Kidney capillary endothelial cell (primary cell): ENCODE data around the gene NTNG1.

Source experiments
- DNase-seq: peaks from one replicate; pipeline ENCODE4 v3.0.0-alpha.2; 2018; ENCODE audit warnings: low spot score

Gene NTNG1

DNA sequence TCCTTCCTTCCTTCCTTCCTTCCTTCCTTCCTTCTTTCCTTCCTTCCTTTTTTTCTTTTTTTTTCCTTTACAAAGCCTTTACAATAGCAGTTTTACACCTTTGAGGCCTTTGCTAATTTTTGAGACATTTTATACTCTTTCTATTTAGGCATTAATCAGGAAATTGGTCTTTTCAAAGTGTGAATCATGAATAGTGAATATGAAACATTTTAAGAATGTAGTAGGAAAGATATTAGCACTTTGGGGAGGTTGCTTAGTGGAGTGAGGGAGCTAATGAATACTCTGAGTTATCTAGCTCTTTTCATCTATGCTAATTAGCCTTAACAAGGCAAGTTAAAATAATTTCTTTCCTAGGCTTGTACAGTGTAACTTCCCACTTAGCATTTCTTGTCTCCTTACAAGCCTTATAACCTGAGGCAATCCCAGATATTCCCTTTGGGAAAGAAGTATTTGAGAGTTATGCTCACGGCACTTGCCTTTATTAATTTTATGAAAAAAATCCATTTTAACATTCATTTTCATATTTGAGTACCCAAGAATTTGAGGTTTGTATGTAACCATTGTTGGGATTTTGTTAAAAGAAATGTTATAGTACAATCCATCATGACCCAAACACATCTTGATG is 122.6 kb downstream of the NTNG1 start:
- no peak for DNase-seq

DNA sequence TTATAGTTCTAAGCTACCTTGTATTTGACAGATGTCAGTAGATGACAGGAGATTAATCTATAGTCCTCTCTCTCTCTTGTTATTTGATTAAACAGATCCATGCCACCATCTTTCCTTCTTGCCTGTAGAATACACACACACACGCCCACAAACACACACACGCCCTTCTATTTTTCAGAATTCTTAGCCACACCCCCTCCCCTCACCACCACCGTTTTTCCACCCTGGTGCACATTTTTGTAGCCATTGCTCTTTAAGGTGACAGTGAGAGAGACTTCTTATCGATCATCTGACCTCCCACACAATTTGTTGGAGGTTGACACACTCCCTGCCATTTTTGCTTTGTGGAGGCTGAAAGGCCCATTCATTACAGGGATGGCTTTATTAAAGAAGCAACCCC is 123.2 kb downstream of the NTNG1 start:
- no peak for DNase-seq

DNA sequence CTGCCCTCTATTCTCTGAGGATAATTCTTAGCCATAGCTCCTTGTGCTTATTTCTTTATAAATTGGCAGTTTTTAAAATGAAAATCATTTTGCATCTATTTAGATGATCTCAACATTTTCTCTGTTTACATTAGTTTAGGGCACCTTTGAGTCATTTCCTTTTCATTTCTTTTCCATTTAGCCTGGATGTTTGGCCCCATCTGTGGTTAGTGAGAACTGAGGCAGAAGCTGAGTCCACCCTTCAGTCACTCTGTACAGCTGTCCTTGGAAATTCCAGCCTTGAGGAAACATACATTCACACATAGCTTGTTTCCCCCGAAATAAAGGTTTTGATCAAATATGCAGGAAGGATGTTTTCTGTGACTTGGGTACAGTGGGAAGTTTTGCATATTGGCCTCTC is 123.7 kb downstream of the NTNG1 start:
- DNase-seq: no peak

DNA sequence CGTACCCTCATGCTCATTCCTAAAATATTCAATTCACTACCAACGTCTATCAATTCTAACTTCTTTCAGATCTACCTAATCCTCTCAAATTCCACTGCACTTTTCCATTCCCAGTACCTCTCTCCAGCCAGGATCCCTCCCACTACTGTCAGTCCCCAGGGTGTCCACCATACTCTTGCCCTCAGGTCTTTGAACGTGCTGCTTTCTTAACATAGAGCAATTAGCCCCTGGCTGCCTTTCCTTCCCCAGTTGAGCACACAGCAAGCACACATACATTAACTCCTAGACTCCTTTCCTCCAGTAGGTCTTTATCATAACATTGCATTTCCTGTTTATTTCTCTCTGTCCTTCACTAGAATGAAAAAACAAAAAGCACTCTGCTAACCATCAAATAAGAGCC is 126.7 kb downstream of the NTNG1 start:
- no peak for DNase-seq

DNA sequence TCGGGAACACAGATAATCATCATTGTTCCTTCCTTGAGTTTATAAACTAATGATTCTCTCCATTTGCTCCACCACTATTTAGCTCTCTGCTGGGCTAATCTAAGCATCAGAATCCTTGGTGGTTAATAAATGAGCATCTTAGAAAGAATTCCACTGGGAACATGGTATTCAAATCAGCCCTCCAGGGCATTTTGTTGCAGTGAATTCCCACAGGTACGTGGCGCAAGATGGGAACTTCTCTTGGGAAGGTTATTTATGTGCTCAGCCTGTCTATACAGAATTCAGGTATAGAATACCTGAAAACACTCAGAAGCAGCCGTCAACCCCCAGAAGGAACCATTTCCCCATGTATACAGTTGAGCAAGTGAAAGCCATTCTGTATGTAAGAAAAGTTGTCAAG is 131.5 kb downstream of the NTNG1 start:
- DNase-seq: no peak

DNA sequence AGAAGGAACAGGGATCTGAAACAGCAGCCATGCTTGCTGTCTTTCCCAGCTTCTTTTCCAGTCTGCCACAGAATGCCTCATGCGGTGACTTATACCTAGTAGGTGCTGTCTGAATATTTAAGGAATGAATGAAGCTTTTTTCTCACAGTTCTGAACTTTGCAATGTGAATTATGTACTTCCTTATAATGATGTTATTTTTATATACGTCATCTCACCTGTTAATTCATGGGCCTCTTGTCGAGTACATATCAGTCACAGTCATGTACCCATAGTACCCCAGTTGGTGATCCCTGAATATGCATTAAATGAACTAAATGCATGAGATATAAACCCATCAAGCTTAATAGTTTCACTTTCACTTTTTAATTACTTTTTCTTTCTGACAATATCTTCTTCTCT is 132.7 kb downstream of the NTNG1 start:
- no peak for DNase-seq

DNA sequence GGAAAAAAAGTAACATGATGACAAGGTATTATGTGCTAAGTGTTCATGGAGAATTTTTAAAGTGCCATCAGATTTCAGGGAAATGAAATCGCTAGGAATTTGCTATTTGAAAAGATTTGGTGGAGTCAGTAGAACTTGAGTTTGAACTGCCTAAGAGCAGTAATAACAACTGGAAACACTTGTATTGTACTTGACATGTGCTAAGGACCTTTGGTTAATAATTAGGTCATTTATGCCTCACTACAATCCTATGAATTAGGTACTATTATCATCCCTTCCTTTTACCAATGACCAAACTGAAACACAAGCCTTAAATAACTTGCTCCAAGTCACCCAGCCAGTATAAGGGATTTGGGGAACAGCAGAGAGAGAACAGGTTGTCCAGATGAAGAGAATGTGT is 133.4 kb downstream of the NTNG1 start:
- DNase-seq: no peak

DNA sequence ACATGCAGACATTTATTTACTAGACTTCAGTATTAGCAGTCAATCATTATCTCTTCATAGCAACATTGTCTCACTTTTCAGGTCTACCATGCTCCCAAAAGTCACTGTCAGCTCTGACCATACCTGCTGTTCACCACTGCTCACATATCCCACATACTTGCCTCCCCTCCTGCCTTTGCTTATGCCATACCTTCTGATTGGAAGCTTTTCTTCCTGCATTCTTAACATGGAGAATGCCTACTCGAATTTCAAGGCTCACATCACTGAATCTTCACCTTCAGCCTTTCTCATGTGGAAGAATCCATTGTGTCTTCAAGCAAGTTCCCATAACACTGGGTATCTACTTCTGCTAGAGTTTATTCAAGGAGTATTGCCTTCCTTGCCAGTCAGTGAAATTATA is 135.4 kb downstream of the NTNG1 start:
- DNase-seq: no peak

DNA sequence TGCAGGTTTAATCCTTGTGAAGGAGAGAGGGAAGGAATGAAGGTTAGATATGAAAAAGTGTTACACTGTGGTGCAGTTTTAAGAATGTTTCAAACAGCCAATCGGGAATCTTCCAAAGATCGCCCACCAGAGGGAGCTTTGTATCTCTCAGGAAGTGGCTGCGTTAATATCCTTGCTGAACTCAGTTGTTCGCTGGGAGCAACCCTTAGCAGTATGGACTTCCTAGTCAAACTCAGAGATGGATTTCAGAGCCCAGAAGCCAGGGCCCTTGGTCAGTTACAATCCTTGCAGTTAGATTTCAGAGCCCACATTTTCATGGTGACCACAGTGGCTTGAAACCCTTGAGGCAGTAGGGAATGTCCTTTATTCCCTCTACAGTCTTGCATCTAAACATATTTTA is 136.2 kb downstream of the NTNG1 start:
- DNase-seq: peak; percentile 60

DNA sequence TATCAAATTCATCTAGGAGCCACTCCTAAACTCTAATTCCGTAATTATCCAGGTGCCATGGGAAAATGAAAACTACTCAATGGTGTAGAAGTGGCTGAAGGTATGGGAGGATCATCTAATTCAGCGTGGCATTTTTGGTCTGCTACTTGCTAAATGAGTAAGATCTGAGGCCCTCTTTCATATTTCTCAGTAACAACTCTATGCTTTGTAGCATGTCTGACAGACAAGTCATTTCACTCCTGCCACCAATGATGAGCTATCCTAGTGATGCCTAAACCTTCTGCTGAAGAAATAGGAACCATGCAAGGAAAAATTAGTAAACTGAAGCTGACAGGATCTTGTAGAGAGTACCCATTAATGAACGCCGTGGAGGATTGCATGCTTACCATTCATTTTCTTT is 145.3 kb downstream of the NTNG1 start:
- DNase-seq: no peak

DNA sequence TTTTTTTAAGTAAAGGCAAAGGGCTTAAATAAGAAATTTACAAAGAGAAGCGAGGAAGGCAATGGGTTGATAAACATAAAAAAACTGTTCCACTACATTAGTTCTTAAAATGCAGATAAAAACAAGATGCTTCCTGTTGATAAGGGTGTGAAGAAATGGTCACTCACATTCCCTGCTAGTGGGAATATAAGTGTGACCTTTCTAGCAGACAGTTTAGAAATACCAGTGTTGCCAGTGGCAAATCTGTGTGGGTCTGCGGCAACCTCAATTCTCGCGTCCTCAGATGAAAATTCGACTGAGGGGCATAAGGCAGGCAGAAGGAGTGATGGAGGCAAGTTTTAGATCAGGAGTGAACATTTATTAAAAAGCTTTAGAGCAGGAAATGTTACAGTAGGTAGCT is 151.1 kb downstream of the NTNG1 start:
- no peak for DNase-seq

DNA sequence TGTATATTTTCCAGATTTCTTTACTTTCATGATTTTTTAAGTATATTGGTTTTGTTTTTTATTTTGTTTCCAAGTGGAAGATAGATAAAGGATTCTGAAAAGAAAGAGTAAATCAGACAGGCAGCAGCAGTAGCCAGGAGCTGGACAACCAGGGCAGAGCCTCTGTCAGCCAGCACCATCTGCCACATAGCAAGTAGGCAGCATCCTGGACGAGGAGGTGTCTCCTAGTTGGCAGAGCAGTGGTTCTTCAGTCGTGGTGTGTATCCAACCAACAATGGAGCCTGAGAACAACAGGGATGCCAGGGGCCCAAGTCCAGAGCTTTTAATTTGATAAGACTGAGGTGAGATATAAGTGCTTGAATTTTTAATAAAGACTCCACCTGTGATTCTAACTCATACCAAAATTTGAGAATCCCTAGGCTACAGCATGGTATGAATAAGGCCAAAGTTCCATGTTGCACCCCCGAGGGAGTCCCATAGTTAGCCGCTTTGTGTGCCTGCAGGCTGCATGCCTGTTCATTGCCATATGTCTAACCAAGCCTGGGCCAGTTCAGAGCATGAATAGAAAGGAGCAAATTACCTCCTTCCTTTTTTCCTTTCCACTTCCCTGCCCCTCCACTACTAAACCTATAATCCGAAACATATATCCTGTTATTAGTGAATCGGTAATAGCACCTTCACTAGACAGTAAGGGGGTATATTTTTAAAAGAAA is 153.2 kb downstream of the NTNG1 start:
- no peak for DNase-seq

DNA sequence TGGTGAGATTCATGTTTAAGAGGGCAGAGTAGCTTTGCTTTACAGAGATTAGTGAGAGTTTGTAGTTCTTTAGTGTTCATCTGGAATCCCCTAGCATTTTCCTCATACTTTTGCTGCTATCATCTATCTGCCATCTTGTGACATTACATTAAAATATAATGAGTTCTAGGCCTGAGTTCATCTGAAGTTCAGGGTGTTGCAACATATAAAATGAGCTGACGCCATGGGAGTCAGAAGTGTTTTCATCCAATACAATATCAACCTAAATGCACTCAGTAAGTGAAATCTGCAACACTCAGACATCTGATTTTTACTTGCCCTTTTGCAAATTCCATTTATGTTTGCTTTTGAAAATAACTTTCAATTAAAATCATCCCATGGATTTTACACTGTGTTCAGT is 153.8 kb downstream of the NTNG1 start:
- no peak for DNase-seq

DNA sequence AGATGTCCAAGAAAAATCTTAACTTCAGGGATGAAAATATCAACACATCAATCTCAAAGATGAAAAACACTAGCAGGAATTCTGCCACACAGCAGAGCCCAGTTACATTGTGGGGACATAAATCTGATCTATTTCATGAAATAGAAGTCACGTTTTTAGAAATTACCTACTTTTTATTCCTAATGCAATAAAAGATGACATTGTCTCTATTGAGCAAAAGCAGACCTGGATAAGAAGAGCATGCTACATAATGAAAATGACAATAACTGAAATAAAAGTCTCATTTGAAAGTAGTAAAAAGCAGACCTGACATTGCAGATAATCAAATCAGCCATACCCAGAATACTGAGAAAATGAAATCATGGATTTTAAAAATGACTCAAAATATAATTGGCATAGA is 156.8 kb downstream of the NTNG1 start:
- DNase-seq: no peak

DNA sequence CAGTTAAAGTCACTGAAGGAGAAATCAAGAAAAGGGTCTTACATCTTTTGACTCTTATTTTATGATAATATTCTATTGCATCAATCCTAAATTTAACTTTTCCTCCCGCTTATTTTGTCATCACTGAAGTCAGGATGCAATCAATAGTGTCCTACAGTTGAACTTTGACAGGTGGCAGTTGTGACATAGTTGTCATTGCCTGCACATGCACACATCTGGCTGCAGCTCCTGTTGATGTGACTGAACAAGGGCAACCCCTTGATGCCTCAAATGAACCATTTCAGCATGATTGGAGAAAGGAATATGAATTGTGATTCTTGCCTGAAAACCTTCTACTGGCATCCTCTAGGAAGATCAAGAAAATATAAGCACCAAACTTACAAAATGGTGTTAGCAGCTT is 157.7 kb downstream of the NTNG1 start:
- no peak for DNase-seq

DNA sequence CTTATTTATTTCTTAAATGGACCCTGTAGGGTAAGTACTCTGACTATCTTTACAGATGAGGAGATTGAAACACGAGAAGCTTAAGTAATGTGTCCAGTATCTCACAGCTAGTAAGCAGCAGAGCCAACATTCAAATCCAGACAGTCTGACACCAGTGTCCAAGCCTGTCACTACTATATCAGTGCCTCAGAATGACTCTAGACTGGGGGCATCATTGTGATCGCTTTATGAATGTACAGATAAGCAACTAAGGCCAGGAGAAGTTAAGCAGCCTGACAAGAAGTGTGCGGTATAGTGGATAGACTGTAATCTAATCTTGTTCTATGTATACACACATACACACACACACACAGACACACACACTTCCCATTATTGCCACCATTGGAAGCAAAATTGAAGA is 158.7 kb downstream of the NTNG1 start:
- DNase-seq: no peak

DNA sequence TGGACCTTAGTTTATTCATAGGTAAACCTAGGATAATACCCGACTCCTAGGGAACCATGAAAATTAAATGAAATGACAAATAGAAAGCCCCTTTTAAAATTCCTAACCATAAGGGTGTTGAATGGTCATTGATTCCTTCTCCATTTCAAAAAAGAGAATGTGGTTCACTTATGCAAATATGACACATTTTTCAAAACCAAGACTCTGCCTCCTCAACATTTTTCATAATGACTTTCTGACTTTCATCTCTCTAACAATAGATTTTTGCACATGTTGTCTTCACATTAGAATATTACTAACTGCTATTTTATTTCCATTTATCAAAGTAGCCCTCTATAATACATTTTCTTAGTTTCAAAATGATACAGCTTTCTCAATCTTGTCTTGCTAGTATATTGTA is 169.1 kb downstream of the NTNG1 start:
- DNase-seq: no peak

DNA sequence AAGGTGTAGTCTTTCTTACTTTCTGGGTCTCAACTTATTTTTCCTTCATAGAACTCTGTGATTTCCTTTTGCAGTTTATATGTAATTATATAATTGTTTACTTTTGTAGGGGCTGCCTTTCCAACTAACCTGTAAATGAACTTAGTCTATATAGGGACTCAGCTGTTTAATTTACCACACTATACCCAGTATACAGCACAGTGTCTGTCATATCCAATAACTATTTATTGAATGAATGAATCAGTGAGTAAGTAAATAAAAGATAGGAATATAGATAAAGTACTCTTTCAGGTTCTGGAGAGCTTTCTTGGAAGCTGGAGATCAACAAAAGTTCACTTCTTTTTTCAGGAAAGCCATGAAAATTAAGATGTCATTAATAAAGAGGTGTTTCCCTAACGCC is 174.8 kb downstream of the NTNG1 start:
- DNase-seq: no peak

DNA sequence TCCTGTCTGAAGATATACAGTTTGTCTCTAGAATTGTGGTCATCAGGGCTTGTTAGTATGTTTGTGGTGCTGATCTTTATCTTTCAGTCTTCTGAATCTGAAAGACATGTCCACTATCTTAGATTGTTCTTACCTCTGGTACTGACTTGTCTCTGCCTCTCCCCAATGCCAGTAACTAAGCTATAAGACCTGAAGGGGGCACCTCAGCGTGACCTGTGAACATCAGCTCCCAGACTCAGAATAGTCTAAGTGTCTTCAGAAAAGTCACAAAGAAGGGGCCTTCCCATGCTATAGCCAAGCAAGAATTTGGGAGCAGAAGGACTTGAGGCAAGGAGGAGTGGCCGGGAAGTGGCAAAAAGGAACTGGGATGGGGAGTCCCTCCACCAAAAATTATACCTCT is 178.1 kb downstream of the NTNG1 start:
- DNase-seq: no peak

DNA sequence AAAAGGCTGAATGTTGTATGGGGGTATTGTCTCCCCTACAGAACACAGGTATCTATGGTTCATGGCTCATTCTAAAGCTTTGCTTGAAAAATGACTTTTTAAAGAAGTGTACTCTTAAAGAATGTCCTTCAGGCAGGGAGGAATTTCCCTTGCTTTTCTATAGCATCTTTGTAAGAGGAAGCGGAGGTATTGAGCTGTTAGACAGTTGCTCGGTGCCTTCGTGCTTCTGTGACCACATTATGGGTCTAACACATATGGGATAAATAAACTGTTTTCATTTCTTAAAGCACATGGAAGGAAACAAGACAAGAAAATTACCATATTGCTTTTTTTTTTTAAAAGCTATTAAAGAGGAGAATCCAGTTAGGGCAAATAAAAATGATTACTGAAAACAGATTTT is 182.9 kb downstream of the NTNG1 start:
- DNase-seq: no peak

DNA sequence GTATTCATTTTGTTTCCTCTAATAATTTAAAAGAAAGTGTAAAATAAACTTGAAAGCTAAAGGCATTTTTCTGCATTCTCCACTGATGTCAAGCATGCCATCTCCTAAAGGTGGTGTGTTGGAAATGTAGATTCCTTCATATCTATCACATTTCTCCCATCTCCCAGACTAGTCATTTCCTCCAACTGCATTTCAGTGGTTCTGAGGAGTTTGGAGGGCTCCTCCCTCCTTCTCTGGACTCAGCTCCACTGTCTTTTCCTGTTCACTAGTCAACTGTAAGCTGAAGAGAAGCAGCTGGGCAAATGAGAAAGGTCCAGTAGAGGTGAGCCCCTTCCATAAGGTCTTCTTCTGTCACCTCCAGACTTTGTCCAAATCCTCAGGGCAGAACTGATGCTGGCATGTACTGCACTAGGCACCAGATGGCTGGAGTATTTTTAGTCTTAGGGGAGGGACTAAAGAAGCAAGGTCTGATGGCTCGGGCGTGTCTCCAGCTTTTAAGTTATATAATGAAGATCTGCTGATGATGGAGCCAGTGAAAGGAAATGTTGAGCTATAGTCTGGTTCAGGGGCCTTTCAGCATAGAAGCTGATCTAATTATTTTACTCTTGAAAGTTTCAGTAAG is 186.1 kb downstream of the NTNG1 start:
- DNase-seq: no peak

DNA sequence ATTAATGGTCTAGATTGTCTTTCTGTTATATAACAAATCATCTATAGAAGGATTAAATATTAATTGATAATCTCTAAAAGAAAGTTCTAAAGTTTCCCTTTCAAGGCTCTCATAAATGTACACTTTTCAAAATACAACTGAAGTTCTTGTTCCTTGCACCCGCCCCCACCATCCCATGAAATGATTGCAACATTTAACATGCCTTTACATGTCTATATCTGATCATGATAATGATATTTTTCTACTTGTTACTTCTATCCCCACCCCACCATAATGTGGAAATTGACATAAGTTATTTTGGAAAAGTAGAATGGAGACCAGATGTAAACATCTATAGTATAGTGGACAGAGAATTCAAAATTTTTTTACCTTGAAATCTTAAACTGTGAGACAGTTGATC is 186.6 kb downstream of the NTNG1 start:
- no peak for DNase-seq

DNA sequence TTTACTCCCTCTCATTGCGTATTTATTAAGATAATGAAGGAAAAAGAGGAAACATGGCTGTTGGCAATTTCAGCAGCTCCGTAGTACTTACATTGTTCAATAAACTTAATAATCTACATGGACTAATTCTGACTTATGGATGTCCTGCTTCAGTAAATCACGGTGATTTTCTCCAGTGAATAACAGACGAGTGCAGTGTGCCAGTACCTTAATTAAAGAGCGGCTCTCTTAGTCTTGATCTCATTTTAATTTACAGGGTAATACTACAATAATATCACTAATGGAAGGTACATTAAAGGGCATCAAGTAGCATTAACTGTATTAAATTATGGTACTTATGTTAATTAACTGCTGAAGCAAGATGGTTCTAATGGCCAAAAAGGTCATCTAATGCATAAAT is 187.2 kb downstream of the NTNG1 start:
- no peak for DNase-seq

DNA sequence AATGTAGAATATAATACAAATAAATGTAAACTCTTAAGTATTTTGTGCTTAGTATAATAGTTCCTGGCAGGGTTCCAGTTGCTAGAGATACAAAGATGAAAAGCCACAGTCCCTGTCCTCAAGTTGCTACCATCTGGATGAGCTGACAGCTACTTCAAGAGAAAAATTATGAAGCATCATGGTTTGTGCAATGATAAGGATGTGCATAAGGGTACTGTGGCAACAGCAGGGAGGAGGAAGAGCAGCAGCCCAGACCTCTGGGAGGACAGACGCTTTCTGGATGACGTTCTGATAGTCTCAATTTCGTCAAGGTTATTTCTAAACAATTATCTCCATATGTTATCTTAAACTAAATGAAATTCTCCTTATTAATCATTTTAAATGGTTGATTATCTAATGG is 198.9 kb downstream of the NTNG1 start:
- DNase-seq: no peak
